GM12873 (cell line): Measurements from ENCODE around the gene PRKAB1.

Experiments used
- TF ChIP-seq, protein P1 (sequence below): IDR thresholded peaks from 2 replicates; pipeline ENCODE4 v1.5.1; 2012; ENCODE audit warnings: low read depth, mild to moderate bottlenecking, moderate library complexity, low read length, control low read depth; ENCODE audit not compliant: insufficient read depth; ENCODE audit errors: missing control alignments

Gene PRKAB1

DNA sequence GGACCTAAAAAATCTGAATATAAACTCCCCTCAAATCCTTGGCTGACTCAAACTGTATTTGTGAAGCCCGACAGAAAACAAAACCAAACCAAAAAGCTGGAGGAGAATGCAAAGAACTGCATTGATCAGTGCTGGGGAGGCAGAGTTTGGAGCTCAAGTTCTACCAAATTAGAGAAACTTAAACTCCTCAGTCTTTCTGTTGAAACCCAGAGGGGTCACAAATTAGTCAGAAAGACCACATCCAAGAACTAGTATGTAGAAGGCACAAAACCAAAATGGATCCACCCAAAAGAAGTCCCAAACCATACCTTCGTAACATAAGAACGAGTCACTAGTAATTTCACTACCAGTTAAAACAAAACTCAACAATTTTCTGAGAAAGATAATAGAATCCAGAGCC is 15.3 kb upstream of the PRKAB1 start:
- TF ChIP-seq, protein P1, sequence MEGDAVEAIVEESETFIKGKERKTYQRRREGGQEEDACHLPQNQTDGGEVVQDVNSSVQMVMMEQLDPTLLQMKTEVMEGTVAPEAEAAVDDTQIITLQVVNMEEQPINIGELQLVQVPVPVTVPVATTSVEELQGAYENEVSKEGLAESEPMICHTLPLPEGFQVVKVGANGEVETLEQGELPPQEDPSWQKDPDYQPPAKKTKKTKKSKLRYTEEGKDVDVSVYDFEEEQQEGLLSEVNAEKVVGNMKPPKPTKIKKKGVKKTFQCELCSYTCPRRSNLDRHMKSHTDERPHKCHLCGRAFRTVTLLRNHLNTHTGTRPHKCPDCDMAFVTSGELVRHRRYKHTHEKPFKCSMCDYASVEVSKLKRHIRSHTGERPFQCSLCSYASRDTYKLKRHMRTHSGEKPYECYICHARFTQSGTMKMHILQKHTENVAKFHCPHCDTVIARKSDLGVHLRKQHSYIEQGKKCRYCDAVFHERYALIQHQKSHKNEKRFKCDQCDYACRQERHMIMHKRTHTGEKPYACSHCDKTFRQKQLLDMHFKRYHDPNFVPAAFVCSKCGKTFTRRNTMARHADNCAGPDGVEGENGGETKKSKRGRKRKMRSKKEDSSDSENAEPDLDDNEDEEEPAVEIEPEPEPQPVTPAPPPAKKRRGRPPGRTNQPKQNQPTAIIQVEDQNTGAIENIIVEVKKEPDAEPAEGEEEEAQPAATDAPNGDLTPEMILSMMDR, result no peak

DNA sequence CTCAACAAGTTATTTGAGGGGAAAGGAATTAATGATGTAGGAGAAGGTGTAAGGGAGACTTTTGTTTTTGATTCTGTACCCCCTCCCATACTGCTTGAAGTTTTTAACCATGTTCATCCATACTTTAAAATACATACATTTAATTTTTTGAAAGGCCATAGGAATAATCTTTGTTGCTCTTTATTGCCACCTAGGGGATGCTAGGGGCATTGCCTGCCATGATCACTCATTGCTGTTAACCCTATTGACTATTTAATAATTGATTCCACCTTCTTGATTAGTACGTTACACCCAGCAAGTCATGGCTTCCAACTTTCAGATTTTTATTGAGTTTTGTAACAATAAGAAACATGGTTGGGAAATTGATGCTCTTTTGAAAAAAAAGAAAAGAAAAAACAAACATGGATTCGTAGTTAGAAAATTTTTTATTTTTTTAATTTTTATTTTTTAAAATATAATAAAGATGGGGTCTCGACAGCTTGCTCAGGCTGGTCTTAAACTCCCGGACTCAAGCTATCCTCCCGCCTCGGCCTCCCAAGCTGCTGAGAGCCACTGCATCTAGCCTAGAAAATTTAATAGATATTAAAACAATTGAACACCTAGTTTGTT is 8.5 kb upstream of the PRKAB1 start:
- TF ChIP-seq, protein P1, result peak; percentile 80

DNA sequence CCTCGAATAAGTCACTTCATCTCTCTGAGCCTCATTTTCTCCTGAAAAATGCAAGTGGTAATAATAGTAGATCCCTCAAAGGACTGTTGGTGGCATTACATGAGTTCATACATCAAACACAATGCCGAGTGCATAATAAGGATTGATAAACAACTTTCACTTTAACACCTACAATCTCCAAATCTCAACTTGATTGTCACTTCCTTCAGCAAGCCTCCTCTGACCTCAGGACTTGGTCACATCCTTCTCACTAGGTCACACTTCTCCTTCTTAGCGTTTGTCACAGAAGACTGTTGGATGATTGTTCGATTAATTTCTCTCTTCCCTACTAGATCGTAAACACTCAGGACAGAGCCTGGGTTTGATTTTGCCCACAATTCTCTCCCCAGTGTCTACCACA is 7.9 kb upstream of the PRKAB1 start:
- TF ChIP-seq, protein P1, result no peak

DNA sequence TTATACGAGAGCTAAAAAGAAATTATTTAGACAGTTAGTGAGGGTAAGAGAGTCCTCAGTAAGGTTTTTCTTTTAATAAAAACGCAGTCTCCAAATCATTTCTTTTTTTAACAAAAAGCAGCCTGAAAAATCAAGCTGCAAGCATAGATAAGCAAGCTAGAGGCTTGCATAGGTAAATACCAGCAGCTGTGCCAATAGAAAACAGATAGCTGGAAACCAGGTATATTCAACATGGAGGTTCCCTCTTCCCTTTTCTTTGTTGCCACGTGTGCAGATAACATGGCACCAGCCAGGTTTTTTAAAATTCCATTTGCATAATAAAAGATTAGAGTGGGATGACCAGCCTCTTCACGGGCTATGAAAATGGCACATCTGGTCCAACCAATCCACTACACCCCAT is 6.1 kb upstream of the PRKAB1 start:
- TF ChIP-seq, protein P1, result no peak

DNA sequence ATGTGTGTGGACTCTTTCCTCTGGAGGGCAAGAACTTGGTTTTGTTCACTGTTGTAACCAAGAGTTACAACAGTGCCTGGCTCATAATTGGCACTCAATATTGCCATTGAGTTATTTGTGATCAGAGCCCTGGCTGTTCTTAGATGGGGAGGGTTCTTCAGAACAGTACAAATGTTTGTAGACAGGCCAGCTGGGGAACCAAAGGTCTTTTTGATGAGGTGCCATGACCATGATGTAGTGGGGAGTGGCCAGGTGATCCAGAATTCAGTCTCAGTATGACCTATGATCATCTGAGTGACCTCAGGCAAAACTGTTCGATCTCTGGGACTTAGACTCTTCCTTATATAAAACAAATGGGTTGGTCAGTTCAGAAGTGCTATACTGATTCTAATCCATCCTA is 3.3 kb upstream of the PRKAB1 start:
- TF ChIP-seq, protein P1, result no peak

DNA sequence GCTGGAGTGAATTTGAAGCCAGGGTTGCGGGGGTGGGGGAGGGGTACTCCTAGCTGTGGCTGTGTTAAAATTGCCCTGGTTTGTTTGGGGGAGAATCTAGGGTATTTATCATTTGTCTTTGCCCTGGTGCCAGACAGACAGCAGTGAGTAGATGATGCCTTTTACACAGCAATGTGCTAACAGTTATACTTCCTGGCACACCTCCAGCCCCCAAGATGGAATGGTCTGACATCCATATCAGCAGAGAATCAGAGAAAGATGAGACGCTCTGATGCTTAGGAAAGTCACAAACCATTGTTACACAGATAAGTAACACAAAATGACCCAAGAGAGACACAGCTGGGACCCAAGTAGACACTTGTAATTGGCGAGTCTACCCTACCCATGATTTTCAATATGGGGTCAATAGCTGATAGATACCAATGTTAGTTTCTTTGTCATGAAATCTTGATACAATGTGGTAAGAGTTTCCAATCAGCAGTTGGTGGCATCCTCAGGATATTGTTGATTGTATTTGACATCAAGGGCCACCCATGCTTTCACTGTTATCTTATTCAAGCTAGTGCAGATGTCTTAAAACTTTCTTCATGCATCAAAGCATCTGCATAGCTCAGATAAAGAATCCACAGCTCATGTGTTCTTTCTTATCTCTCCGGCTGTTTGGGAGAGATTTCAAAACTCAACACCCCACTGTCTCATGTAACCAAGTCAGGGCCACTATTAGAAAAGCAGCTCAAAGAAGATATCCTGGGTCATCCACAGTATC is 2.6 kb upstream of the PRKAB1 start:
- TF ChIP-seq, protein P1, result no peak

DNA sequence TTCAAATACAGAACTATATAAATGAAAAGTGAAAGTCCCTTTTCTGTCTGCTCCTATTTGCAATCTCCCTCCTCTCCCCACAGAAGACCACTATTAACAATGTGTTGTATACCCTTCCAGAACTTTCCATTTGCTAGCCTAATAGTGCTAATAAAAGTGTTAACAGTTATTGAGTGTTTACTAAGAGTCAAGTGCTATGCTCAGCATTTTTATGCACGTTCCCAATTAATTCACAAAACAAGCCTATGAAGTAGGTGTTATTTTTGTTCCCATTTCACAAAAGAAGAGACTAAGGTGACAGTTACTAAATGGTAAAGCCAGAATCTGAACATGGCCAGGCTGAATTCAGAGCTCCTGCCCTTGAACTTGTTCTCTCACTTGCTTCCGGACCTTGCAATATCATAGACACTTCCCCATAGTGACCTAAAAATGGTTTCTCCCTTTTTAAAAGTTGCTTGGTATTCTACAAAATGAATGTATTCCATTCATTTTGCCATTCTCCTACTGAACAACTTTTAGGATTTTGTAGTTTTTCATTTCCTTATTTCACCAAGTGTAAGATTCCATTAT is 1.6 kb upstream of the PRKAB1 start:
- TF ChIP-seq, protein P1, result no peak
